HEK293 (cell line): Measurements from ENCODE around the gene CORO1C.
A peak's percentile ranks its signal among the peaks of the same experiment; 100 is the strongest.

Experiments used
- IKZF3 ChIP-seq: fragments of 450-650 bp; IDR thresholded peaks from 2 replicates; pipeline ENCODE4 v1.5.0; 2018; ENCODE audit warnings: missing biosample characterization, mild to moderate bottlenecking, missing genetic modification characterization, moderate library complexity
- KLF17 ChIP-seq: fragments of 450-650 bp; formaldehyde crosslinking; IDR thresholded peaks from 2 replicates; pipeline ENCODE4 v1.5.1; 2016; ENCODE audit warnings: missing biosample characterization, missing genetic modification characterization
- KLF9 ChIP-seq: fragments of 450-650 bp; formaldehyde crosslinking; IDR thresholded peaks from 2 replicates; pipeline ENCODE4 v1.5.1; 2016; ENCODE audit warnings: missing biosample characterization, missing genetic modification characterization, low read depth
- PRDM1 ChIP-seq: fragments of 450-650 bp; formaldehyde crosslinking; IDR thresholded peaks from 2 replicates; pipeline ENCODE4; 2016; ENCODE audit warnings: missing biosample characterization, missing genetic modification characterization
- SP3 ChIP-seq: fragments of 450-650 bp; formaldehyde crosslinking; IDR thresholded peaks from 2 replicates; pipeline ENCODE4 v1.5.1; 2016; ENCODE audit warnings: missing biosample characterization, missing genetic modification characterization
- TCF7L2 ChIP-seq: IDR thresholded peaks from 2 replicates; pipeline ENCODE4 v1.6.1; 2011; ENCODE audit warnings: low read depth, mild to moderate bottlenecking, inconsistent platforms, low read length, moderate library complexity, borderline replicate concordance
- ZBTB10 ChIP-seq: fragments of 450-650 bp; formaldehyde crosslinking; IDR thresholded peaks from 2 replicates; pipeline ENCODE4 v1.5.1; 2016; ENCODE audit warnings: missing biosample characterization, missing genetic modification characterization
- ZNF132 ChIP-seq: fragments of 450-650 bp; formaldehyde crosslinking; IDR thresholded peaks from 2 replicates; pipeline ENCODE4 v1.5.1; 2017; ENCODE audit warnings: missing biosample characterization, missing genetic modification characterization, borderline replicate concordance
- ZNF202 ChIP-seq: fragments of 450-650 bp; formaldehyde crosslinking; IDR thresholded peaks from 2 replicates; pipeline ENCODE4 v1.5.1; 2016; ENCODE audit warnings: missing biosample characterization, missing genetic modification characterization, borderline replicate concordance
- ZNF24 ChIP-seq: fragments of 450-650 bp; formaldehyde crosslinking; IDR thresholded peaks from 2 replicates; pipeline ENCODE4 v1.5.1; 2016; ENCODE audit warnings: missing biosample characterization, missing genetic modification characterization
- ZNF280C ChIP-seq: fragments of 450-650 bp; formaldehyde crosslinking; IDR thresholded peaks from 2 replicates; pipeline ENCODE4 v1.5.1; 2016; ENCODE audit warnings: missing biosample characterization, missing genetic modification characterization
- ZNF302 ChIP-seq: fragments of 450-650 bp; formaldehyde crosslinking; IDR thresholded peaks from 2 replicates; pipeline ENCODE4 v1.5.1; 2016; ENCODE audit warnings: missing biosample characterization, missing genetic modification characterization, low read depth
- ZNF324 ChIP-seq: fragments of 450-650 bp; formaldehyde crosslinking; IDR thresholded peaks from 2 replicates; pipeline ENCODE4 v1.5.1; 2016; ENCODE audit warnings: missing biosample characterization, missing genetic modification characterization
- ZNF354C ChIP-seq: fragments of 450-650 bp; formaldehyde crosslinking; IDR thresholded peaks from 2 replicates; pipeline ENCODE4 v1.5.1; 2016; ENCODE audit warnings: missing biosample characterization, missing genetic modification characterization, low read depth, borderline replicate concordance
- ZNF558 ChIP-seq: fragments of 450-650 bp; formaldehyde crosslinking; IDR thresholded peaks from 2 replicates; pipeline ENCODE4 v1.5.1; 2016; ENCODE audit warnings: missing biosample characterization, missing genetic modification characterization
- ZNF561 ChIP-seq: fragments of 450-650 bp; IDR thresholded peaks from 2 replicates; pipeline ENCODE4 v1.5.1; 2018; ENCODE audit warnings: missing biosample characterization, missing genetic modification characterization, borderline replicate concordance
- ZNF585B ChIP-seq: fragments of 450-650 bp; formaldehyde crosslinking; IDR thresholded peaks from 2 replicates; pipeline ENCODE4 v1.5.1; 2016; ENCODE audit warnings: missing biosample characterization, missing genetic modification characterization
- ZNF660 ChIP-seq: fragments of 450-650 bp; IDR thresholded peaks from 2 replicates; pipeline ENCODE4 v1.5.1; 2018; ENCODE audit warnings: missing biosample characterization, mild to moderate bottlenecking, missing genetic modification characterization
- ZNF670 ChIP-seq: fragments of 450-650 bp; formaldehyde crosslinking; IDR thresholded peaks from 2 replicates; pipeline ENCODE4 v1.5.1; 2016; ENCODE audit warnings: missing biosample characterization, missing genetic modification characterization, low read depth
- ZNF677 ChIP-seq: fragments of 450-650 bp; IDR thresholded peaks from 2 replicates; pipeline ENCODE4 v1.5.0; 2018; ENCODE audit warnings: missing biosample characterization, mild to moderate bottlenecking, missing genetic modification characterization, moderate library complexity
- ZNF707 ChIP-seq: fragments of 450-650 bp; formaldehyde crosslinking; IDR thresholded peaks from 2 replicates; pipeline ENCODE4 v1.5.1; 2016; ENCODE audit warnings: missing biosample characterization, missing genetic modification characterization
- ZNF792 ChIP-seq: fragments of 450-650 bp; formaldehyde crosslinking; IDR thresholded peaks from 2 replicates; pipeline ENCODE4 v1.5.1; 2016; ENCODE audit warnings: missing biosample characterization, missing genetic modification characterization
- TF ChIP-seq, protein P1 (sequence below): fragments of 450-650 bp; formaldehyde crosslinking; IDR thresholded peaks from 2 replicates; pipeline ENCODE4 v1.5.1; 2016; ENCODE audit warnings: missing biosample characterization, missing genetic modification characterization
- TF ChIP-seq, protein P2 (sequence below): fragments of 450-650 bp; formaldehyde crosslinking; IDR thresholded peaks from 2 replicates; pipeline ENCODE4 v1.5.1; 2016; ENCODE audit warnings: missing biosample characterization, missing genetic modification characterization
- TF ChIP-seq, protein P3 (sequence below): fragments of 450-650 bp; formaldehyde crosslinking; IDR thresholded peaks from 2 replicates; pipeline ENCODE4 v1.5.1; 2016; ENCODE audit warnings: missing biosample characterization, missing genetic modification characterization
- TF ChIP-seq, protein P4 (sequence below): fragments of 450-650 bp; formaldehyde crosslinking; IDR thresholded peaks from 2 replicates; pipeline ENCODE4 v1.5.1; 2017; ENCODE audit warnings: missing biosample characterization, missing genetic modification characterization
- TF ChIP-seq, protein P5 (sequence below): fragments of 450-650 bp; formaldehyde crosslinking; IDR thresholded peaks from 2 replicates; pipeline ENCODE4 v1.5.1; 2016; ENCODE audit warnings: missing biosample characterization, missing genetic modification characterization

Gene CORO1C

DNA sequence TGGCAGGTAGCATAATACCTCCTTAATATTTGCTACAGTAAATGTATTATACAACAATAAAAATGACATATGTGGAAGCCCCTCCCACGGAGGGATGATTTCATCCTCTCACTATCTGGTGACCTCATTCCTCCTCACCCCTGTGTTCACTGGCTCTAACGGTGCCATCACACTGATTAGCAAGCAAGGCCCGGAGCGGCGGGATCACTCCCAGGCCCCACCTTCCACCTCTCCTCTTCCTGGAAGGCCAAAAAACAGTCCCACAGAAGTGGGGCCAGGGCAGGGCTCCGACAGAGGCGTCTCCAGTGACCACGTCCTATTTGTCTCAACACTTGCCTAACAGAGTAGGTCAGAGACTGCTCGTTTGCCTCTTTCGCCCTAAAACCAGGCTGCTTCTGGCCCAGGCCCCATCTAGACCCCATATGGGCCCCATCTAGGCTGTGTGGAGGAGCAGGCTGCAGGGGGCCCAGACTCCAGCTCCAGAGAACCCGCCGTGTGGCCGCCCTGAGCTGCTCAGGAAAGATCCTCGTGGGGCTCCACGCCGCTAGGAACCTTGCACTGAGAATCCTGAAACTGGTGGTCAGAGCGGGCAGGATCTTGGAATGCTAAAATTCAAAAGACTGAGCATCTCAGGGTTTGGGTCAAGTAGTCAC is 101.4 kb downstream of the CORO1C start (continued):
- TF ChIP-seq ZNF660 (tag by site-specific recombination) = peak; percentile 92; the same call in 1 of the 2 replicates
- TF ChIP-seq, protein P1, sequence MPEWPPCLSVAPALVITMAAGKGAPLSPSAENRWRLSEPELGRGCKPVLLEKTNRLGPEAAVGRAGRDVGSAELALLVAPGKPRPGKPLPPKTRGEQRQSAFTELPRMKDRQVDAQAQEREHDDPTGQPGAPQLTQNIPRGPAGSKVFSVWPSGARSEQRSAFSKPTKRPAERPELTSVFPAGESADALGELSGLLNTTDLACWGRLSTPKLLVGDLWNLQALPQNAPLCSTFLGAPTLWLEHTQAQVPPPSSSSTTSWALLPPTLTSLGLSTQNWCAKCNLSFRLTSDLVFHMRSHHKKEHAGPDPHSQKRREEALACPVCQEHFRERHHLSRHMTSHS = no peak
- no peak for TF ChIP-seq ZNF585B (tag by site-specific recombination)
- no peak for TF ChIP-seq TCF7L2
- peak; percentile 58; the same call in 1 of the 2 replicates for TF ChIP-seq SP3 (tag by site-specific recombination)
- no peak for TF ChIP-seq PRDM1 (tag by site-specific recombination)
- no peak for TF ChIP-seq ZBTB10 (tag by site-specific recombination)
- no peak for TF ChIP-seq ZNF24 (tag by site-specific recombination)
- no peak for TF ChIP-seq ZNF670
- TF ChIP-seq ZNF354C (tag by site-specific recombination) = no peak
- TF ChIP-seq, protein P2, sequence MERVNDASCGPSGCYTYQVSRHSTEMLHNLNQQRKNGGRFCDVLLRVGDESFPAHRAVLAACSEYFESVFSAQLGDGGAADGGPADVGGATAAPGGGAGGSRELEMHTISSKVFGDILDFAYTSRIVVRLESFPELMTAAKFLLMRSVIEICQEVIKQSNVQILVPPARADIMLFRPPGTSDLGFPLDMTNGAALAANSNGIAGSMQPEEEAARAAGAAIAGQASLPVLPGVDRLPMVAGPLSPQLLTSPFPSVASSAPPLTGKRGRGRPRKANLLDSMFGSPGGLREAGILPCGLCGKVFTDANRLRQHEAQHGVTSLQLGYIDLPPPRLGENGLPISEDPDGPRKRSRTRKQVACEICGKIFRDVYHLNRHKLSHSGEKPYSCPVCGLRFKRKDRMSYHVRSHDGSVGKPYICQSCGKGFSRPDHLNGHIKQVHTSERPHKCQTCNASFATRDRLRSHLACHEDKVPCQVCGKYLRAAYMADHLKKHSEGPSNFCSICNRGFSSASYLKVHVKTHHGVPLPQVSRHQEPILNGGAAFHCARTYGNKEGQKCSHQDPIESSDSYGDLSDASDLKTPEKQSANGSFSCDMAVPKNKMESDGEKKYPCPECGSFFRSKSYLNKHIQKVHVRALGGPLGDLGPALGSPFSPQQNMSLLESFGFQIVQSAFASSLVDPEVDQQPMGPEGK (tag by site-specific recombination) = peak; percentile 71
- TF ChIP-seq ZNF561 = no peak
- TF ChIP-seq, protein P3, sequence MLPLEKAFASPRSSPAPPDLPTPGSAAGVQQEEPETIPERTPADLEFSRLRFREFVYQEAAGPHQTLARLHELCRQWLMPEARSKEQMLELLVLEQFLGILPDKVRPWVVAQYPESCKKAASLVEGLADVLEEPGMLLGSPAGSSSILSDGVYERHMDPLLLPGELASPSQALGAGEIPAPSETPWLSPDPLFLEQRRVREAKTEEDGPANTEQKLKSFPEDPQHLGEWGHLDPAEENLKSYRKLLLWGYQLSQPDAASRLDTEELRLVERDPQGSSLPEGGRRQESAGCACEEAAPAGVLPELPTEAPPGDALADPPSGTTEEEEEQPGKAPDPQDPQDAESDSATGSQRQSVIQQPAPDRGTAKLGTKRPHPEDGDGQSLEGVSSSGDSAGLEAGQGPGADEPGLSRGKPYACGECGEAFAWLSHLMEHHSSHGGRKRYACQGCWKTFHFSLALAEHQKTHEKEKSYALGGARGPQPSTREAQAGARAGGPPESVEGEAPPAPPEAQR (tag by site-specific recombination) = no peak
- TF ChIP-seq ZNF302 = no peak
- no peak for TF ChIP-seq ZNF707 (tag by site-specific recombination)
- TF ChIP-seq ZNF677 (tag by site-specific recombination) = no peak
- no peak for TF ChIP-seq ZNF132 (tag by site-specific recombination)
- no peak for TF ChIP-seq ZNF792 (tag by site-specific recombination)
- TF ChIP-seq KLF17 (tag by site-specific recombination) = peak; percentile 91; the same call in 1 of the 2 replicates
- TF ChIP-seq, protein P4, sequence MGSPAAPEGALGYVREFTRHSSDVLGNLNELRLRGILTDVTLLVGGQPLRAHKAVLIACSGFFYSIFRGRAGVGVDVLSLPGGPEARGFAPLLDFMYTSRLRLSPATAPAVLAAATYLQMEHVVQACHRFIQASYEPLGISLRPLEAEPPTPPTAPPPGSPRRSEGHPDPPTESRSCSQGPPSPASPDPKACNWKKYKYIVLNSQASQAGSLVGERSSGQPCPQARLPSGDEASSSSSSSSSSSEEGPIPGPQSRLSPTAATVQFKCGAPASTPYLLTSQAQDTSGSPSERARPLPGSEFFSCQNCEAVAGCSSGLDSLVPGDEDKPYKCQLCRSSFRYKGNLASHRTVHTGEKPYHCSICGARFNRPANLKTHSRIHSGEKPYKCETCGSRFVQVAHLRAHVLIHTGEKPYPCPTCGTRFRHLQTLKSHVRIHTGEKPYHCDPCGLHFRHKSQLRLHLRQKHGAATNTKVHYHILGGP (tag by site-specific recombination) = no peak
- TF ChIP-seq KLF9 (tag by site-specific recombination) = 0 out of 2 replicates have a peak, but pooled peaks have one; percentile 30
- no peak for TF ChIP-seq ZNF558
- no peak for TF ChIP-seq ZNF202 (tag by site-specific recombination)
- TF ChIP-seq IKZF3 (tag by site-specific recombination) = peak; percentile 84
- TF ChIP-seq, protein P5, sequence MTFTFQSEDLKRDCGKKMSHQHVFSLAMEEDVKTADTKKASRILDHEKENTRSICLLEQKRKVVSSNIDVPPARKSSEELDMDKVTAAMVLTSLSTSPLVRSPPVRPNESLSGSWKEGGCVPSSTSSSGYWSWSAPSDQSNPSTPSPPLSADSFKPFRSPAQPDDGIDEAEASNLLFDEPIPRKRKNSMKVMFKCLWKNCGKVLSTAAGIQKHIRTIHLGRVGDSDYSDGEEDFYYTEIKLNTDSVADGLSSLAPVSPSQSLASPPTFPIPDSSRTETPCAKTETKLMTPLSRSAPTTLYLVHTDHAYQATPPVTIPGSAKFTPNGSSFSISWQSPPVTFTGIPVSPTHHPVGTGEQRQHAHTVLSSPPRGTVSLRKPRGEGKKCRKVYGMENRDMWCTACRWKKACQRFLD (tag by site-specific recombination) = no peak
- no peak for TF ChIP-seq ZNF280C (tag by site-specific recombination)
- TF ChIP-seq ZNF324 (tag by site-specific recombination) = 0 out of 2 replicates have a peak, but pooled peaks have one; percentile 29
